IPS-20b (cell line): ENCODE data around the gene HTN3.
"Not testable (repeated sequence)": the region's sequence is repeated elsewhere in the genome, so short reads cannot be mapped to it uniquely, and the experiment has no call there.

ENCODE experiments used
- H3K27ac ChIP-seq: one replicate; pipeline ENCODE4 v1.5.1; 2013; ENCODE audit warnings: low read length
- H3K27me3 ChIP-seq: 2 replicates; pipeline ENCODE4 v1.6.1; 2013; ENCODE audit warnings: mild to moderate bottlenecking, low read length, inconsistent platforms; ENCODE audit not compliant: insufficient read depth
- H3K36me3 ChIP-seq: 2 replicates; pipeline ENCODE4 v1.6.1; 2013; ENCODE audit warnings: low read depth, mild to moderate bottlenecking, inconsistent platforms, low read length, moderate library complexity; ENCODE audit not compliant: insufficient read depth
- H3K4me1 ChIP-seq: 2 replicates; pipeline ENCODE4 v1.6.1; 2013; ENCODE audit warnings: mild to moderate bottlenecking, control low read depth, inconsistent platforms, low read length, moderate library complexity; ENCODE audit not compliant: insufficient read depth
- H3K4me3 ChIP-seq: 2 replicates; pipeline ENCODE4 v1.5.1; 2013; ENCODE audit warnings: mild to moderate bottlenecking, low read length, inconsistent platforms
- H3K9ac ChIP-seq: 2 replicates; pipeline ENCODE4 v1.6.1; 2013; ENCODE audit warnings: low read depth, mild to moderate bottlenecking, inconsistent platforms, low read length, moderate library complexity
- H3K9me3 ChIP-seq: 2 replicates; pipeline ENCODE4 v1.6.1; 2013; ENCODE audit warnings: mild to moderate bottlenecking, low read depth, low read length, inconsistent platforms; ENCODE audit not compliant: insufficient read depth

HTN3 gene

DNA sequence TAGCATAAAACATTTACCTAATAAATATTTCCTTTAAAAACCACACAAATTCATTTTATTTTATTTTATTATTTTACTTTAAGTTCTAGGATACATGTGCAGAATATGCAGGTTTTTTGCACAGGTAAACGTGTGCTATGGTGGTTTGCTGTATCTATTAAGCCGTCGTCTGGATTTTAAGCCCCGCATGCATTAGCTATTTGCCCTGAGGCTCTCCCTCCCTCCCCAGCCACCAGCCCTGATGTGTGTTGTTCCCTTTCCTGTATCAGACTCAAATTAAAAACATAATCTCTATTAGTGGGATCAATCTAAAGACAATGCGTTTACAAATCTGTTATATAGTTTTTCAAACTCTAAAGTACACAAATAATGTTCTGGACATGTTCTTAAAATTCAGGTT, 1.2 kb upstream of the HTN3 start:
- no peaks in the 10 kb centered on the region for H3K9me3 ChIP-seq
- H3K9ac ChIP-seq, result no peak overlapping the region
- no peaks in the 10 kb centered on the region for H3K36me3 ChIP-seq
- H3K4me1 ChIP-seq, result no peaks in the 10 kb centered on the region; the same call in 1 of the 2 replicates
- H3K27me3 ChIP-seq, result no peaks in the 10 kb centered on the region
- H3K27ac ChIP-seq, result no peak overlapping the region
- no peak overlapping the region for H3K4me3 ChIP-seq

GRCh38 chr4:70037559-70037958, 9.3 kb downstream of the HTN3 start:
- not testable (repeated sequence) for H3K27me3 ChIP-seq, H3K36me3 ChIP-seq, H3K4me1 ChIP-seq, H3K27ac ChIP-seq, H3K9ac ChIP-seq, H3K9me3 ChIP-seq, H3K4me3 ChIP-seq

- H3K36me3 ChIP-seq, H3K9ac ChIP-seq, H3K27ac ChIP-seq, H3K27me3 ChIP-seq, H3K9me3 ChIP-seq, H3K4me3 ChIP-seq, H3K4me1 ChIP-seq: not testable (repeated sequence)
Measured at GRCh38 chr4:70039928-70040327, 11.7 kb downstream of the HTN3 start.

DNA sequence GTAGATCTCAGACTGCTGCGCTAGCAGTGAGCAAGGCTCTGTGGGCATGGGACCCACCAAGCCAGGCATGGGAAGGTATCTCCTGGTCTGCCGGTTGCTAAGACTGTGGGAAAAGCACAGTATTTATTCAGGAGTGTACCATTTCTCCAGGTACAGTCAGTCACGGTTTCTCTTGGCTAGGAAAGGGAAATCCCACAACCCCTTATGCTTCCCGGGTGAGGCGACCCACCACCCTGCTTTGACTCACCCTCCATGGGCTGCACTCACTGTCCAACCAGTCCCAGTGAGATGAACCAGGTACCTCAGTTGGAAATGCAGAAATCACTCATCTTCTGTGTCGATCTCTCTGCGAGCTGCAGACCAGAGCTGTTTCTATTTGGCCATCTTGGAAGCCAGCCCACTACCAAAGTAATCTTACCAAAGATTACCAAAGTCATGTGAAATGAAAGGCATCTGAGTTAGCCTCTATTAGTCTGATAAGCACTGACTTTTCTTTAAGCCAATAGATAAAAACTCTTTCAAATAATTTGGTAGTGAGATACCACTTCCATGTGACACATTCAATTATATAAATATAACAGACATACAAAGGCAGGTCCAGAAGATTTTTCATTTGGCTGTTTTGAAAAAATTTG, 13.5 kb downstream of the HTN3 start:
- no peak overlapping the region for H3K9ac ChIP-seq
- no peak overlapping the region for H3K4me3 ChIP-seq
- H3K36me3 ChIP-seq, result no peaks in the 10 kb centered on the region
- no peak overlapping the region for H3K27ac ChIP-seq
- no peaks in the 10 kb centered on the region for H3K4me1 ChIP-seq
- no peaks in the 10 kb centered on the region for H3K27me3 ChIP-seq
- no peaks in the 10 kb centered on the region for H3K9me3 ChIP-seq

DNA sequence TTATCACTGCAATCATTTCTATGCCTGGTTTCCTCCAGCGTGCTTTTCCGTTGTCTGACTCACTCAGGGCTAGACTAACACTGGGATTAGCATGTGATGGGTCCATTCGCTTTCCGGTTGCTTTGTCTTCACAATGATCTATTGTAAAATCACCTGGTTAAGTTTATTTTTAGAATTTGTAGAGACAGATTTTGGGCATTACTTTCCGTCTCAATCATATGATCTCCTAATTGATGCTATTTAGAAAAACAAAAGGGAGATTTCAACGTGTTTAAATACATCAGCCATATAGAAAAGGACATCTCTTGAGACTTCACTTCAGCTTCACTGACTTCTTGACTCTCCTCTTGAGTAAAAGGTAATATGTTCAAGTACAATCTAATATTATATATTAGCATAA, 21.9 kb downstream of the HTN3 start, which contains the start of gene HTN1:
Gene HTN1 (plus strand): TSS at position 301 of the 400 bp plus-strand sequence. CDS start 2,639 bp downstream, outside the sequence.
- not testable (repeated sequence) for H3K36me3 ChIP-seq, H3K27ac ChIP-seq

GRCh38 chr4:70056534-70056933, 28.3 kb downstream of the HTN3 start:
- H3K27ac ChIP-seq, H3K9me3 ChIP-seq, H3K4me1 ChIP-seq: not testable (repeated sequence)

More for the DNA sequence above, 21.9 kb downstream of the HTN3 start, which contains the start of gene HTN1:
- H3K9me3 ChIP-seq, H3K4me3 ChIP-seq, H3K27me3 ChIP-seq, H3K4me1 ChIP-seq, H3K9ac ChIP-seq: not testable (repeated sequence)

DNA sequence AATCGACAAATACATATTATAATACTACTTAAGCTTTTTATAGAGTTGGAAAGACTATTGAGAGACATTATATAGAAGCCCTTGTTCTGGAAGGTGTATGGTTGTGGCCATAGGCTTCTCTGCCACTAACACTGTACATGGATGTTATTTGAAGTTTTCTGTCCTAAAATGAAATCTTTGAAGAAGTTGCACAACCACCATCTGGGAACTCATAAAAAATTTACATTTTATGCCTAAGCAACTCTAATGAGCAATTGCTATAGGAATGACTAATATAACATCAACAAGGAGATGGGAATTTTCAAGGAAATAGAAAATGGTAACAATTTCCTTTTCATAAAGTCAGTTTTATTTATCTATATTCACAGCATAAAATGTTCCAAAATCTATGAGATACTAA, 29.4 kb downstream of the HTN3 start:
- H3K27me3 ChIP-seq, result no peaks in the 10 kb centered on the region
- no peak overlapping the region for H3K4me3 ChIP-seq

More at GRCh38 chr4:70056534-70056933, 28.3 kb downstream of the HTN3 start:
- not testable (repeated sequence) for H3K36me3 ChIP-seq, H3K9ac ChIP-seq, H3K4me3 ChIP-seq, H3K27me3 ChIP-seq

DNA sequence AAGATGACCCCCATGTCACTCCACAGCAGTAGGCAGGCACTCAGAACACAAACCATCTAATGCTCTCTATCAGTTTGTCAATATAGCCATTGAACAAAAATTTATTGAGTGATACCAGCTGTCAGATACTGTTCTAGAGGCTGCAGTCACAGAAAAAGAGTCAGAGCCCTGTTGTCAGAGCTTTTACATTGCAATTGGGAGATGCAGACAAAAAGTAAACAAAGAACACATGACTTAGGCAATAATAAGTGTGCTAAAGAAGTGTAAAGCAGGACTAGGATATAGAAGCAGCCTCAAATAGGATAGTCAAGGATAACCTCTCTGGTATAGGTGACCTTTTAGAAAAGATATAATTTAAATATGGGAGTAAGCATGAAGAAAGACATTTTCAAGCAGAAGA, 30.9 kb downstream of the HTN3 start:
- H3K4me3 ChIP-seq, result no peak overlapping the region
- H3K36me3 ChIP-seq, result no peaks in the 10 kb centered on the region
- peaks cover 4% of the 10 kb centered on the region for H3K9me3 ChIP-seq
- no peaks in the 10 kb centered on the region for H3K27me3 ChIP-seq
- no peaks in the 10 kb centered on the region for H3K4me1 ChIP-seq
- H3K27ac ChIP-seq, result no peak overlapping the region
- H3K9ac ChIP-seq, result no peak overlapping the region

More for the DNA sequence above, 29.4 kb downstream of the HTN3 start:
- no peak overlapping the region for H3K27ac ChIP-seq
- no peaks in the 10 kb centered on the region for H3K4me1 ChIP-seq
- no peak overlapping the region for H3K9ac ChIP-seq
- peaks cover 4% of the 10 kb centered on the region for H3K9me3 ChIP-seq
- H3K36me3 ChIP-seq, result no peaks in the 10 kb centered on the region

DNA sequence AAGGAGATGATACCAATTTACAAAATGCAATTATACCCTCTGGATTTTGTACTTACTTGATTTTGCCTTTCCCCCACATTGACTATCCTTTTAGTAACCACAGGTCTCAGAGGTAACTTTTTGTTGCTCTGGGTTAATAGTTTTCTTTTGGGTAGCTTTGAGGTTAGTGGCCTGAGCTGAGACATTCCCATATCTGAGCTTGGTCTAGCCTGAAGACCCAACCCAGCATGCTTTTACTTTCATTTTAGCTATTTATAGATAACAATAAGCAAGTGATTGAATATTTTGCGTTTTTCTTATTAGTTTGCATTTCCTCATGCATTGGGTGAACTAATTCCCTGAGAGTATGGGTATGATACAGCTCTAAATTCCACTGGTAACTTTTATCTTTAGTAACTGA, 33.7 kb downstream of the HTN3 start:
- no peaks in the 10 kb centered on the region for H3K36me3 ChIP-seq
- no peak overlapping the region for H3K9ac ChIP-seq
- H3K4me3 ChIP-seq, result no peak overlapping the region
- H3K27me3 ChIP-seq, result no peaks in the 10 kb centered on the region
- no peak overlapping the region for H3K27ac ChIP-seq
- H3K9me3 ChIP-seq, result no peaks in the 10 kb centered on the region
- no peaks in the 10 kb centered on the region for H3K4me1 ChIP-seq

- Histone ChIP-seq H3K4me1 (no peaks in the 10 kb centered on the region), H3K9ac (no peak overlapping the region), H3K4me3 (no peak overlapping the region), H3K27ac (no peak overlapping the region), H3K27me3 (no peaks in the 10 kb centered on the region), H3K36me3 (no peaks in the 10 kb centered on the region), H3K9me3 (peaks cover 9% of the 10 kb centered on the region)
Measured at GRCh38 chr4:70080205-70080604, 51.9 kb downstream of the HTN3 start.
